ENCODE data around the gene ANKRD50. TPM values are rescaled to one million over a fixed set of nuclear protein-coding genes. Genes with fewer than 3 reads are reported as not detected.

ANKRD50 gene
- total and polyA plus RNA-seq, 9 of the 15 experiments (the other 6 are each of a cell fraction or from before 2014, with no cell fraction given), result 2.0 to 8.0 (median 6.2) TPM

DNA sequence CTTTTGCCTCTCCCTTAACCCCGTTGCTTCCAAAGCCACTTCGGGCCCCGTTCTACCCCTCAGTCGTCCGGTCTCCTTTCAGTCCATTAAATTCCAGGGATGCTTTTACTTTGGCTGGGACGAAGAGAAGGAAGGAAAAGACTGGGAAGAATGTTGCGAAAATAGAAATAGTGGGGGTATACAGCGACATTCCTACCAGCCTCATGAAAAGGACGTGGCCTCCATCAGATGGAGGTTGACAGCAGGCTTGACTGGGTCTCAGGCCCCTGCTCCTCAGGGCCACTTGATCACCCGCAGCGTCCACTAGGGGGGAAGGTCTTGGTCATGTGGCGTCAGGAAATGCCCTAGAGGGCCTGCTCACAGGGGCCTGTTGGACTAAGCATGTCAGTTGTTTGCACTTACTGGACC, 657 bp upstream of the ANKRD50 start (continued):
- TF ChIP-seq PHF8 (IDR thresholded peaks at IDR 0.05; ENCODE audit: borderline replicate concordance, low read length) (peak; percentile 40; the same call in 1 of the 2 replicates), ZNF24 (IDR thresholded peaks at IDR 0.05) (no peak), ZEB2 (IDR thresholded peaks at IDR 0.05) (no peak), ZNF224 (CRISPR knock-in tag; IDR thresholded peaks at IDR 0.05) (no peak), GABPB1 (CRISPR knock-in tag; IDR thresholded peaks at IDR 0.05) (peak; percentile 62), PTTG1 (tag; IDR thresholded peaks at IDR 0.05; ENCODE audit: low read depth) (no peak), RFX7 (CRISPR knock-in tag; IDR thresholded peaks at IDR 0.05) (no peak), FOXK2 (conservative IDR thresholded peaks at IDR 0.05 in 1 of 2, IDR thresholded peaks at IDR 0.05 in 1 of 2; ENCODE audit: low read depth in 2 of 2) (0 out of 4 replicates have a peak, but pooled peaks of 1 of the 2 experiments have one; percentile 10), BRD4 (IDR thresholded peaks at IDR 0.05) (no peak), POLR3A (IDR thresholded peaks at IDR 0.05; ENCODE audit: borderline replicate concordance, extremely low read depth, insufficient read depth, insufficient read length) (no peak), HDAC3 (IDR thresholded peaks at IDR 0.05; ENCODE audit: borderline replicate concordance, partially characterized antibody) (peak; percentile 36)
- TF ChIP-seq, protein P1, sequence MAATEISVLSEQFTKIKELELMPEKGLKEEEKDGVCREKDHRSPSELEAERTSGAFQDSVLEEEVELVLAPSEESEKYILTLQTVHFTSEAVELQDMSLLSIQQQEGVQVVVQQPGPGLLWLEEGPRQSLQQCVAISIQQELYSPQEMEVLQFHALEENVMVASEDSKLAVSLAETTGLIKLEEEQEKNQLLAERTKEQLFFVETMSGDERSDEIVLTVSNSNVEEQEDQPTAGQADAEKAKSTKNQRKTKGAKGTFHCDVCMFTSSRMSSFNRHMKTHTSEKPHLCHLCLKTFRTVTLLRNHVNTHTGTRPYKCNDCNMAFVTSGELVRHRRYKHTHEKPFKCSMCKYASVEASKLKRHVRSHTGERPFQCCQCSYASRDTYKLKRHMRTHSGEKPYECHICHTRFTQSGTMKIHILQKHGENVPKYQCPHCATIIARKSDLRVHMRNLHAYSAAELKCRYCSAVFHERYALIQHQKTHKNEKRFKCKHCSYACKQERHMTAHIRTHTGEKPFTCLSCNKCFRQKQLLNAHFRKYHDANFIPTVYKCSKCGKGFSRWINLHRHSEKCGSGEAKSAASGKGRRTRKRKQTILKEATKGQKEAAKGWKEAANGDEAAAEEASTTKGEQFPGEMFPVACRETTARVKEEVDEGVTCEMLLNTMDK (IDR thresholded peaks at IDR 0.05; ENCODE audit: borderline replicate concordance, insufficient read depth, low read depth, low read length, poor library complexity, severe bottlenecking), result peak; percentile 95
- TF ChIP-seq, protein P2, sequence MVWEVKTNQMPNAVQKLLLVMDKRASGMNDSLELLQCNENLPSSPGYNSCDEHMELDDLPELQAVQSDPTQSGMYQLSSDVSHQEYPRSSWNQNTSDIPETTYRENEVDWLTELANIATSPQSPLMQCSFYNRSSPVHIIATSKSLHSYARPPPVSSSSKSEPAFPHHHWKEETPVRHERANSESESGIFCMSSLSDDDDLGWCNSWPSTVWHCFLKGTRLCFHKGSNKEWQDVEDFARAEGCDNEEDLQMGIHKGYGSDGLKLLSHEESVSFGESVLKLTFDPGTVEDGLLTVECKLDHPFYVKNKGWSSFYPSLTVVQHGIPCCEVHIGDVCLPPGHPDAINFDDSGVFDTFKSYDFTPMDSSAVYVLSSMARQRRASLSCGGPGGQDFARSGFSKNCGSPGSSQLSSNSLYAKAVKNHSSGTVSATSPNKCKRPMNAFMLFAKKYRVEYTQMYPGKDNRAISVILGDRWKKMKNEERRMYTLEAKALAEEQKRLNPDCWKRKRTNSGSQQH (CRISPR knock-in tag; IDR thresholded peaks at IDR 0.05), result 0 out of 2 replicates have a peak, but pooled peaks have one; percentile 33
- TF ChIP-seq, protein P3, sequence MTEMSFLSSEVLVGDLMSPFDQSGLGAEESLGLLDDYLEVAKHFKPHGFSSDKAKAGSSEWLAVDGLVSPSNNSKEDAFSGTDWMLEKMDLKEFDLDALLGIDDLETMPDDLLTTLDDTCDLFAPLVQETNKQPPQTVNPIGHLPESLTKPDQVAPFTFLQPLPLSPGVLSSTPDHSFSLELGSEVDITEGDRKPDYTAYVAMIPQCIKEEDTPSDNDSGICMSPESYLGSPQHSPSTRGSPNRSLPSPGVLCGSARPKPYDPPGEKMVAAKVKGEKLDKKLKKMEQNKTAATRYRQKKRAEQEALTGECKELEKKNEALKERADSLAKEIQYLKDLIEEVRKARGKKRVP (CRISPR knock-in tag; IDR thresholded peaks at IDR 0.05), result 0 out of 2 replicates have a peak, but pooled peaks have one; percentile 4
